Progenitor cell of endocrine pancreas (in vitro differentiated cells): ENCODE measurements around the gene MRC2. TPM values are rescaled to one million over a fixed set of nuclear protein-coding genes. Genes with fewer than 3 reads are reported as not detected.

ENCODE experiments used
- DNase-seq: peaks from one replicate; pipeline ENCODE4 v3.0.0; 2021; ENCODE audit warnings: low spot score; ENCODE audit not compliant: unreplicated experiment
- H3K27ac Mint-ChIP-seq: 2 replicates; pipeline ENCODE4 v1.8.0; 2021; ENCODE audit warnings: mild to moderate bottlenecking, moderate library complexity, mixed read lengths
- H3K27me3 Mint-ChIP-seq: 2 replicates; pipeline ENCODE4 v1.8.0; 2021; ENCODE audit warnings: mixed read lengths
- H3K36me3 Mint-ChIP-seq: 2 replicates; pipeline ENCODE4 v1.8.0; 2022; ENCODE audit warnings: mixed read lengths; ENCODE audit not compliant: insufficient read depth
- H3K4me1 Mint-ChIP-seq: 2 replicates; pipeline ENCODE4 v1.8.0; 2021; ENCODE audit warnings: low read depth, mixed read lengths
- H3K4me3 Mint-ChIP-seq: 2 replicates; pipeline ENCODE4 v1.8.0; 2021; ENCODE audit warnings: low read depth, mild to moderate bottlenecking, moderate library complexity, mixed read lengths
- H3K9me3 Mint-ChIP-seq: 2 replicates; pipeline ENCODE4 v1.8.0; 2021; ENCODE audit warnings: low read depth, mixed read lengths
- total RNA-seq: library from RNA; stranded (reverse); gene quantifications from 2 replicates; pipeline ENCODE4 v1.2.1, GENCODE V29; 2021
- TF ChIP-seq, protein P1 (sequence below): fragments of 200-600 bp; sonication (generic); IDR thresholded peaks from one replicate; pipeline ENCODE4 v1.5.0; 2021; ENCODE audit warnings: antibody characterized with exemption, mild to moderate bottlenecking; ENCODE audit not compliant: unreplicated experiment

MRC2 gene
- total RNA-seq, 1 donor from 2014 or later, result 4.9 TPM

DNA sequence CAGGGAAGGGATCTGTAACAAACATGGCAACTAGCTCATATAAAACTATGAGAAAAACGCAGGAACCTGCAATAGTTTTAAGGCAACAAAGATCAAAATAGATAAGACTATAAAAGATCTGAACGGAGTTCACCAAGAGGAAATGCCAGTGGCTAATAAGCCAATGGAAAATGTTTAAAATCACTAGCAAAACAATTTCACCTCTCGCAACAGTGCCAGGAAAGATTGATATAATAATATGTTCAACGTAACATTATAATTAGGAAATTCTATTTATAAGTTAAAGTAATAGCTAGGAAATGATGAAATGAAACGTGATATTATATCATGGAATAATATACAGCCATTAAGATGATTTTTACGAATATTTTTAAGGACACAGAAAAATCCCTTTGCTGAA lies 16.0 kb downstream of the MRC2 start:
- Mint-ChIP-seq H3K36me3 (no peaks in the 10 kb centered on the region), H3K4me1 (peaks cover 2% of the 10 kb centered on the region), H3K4me3 (no peak overlapping the region), H3K27ac (no peak overlapping the region), H3K27me3 (no peaks in the 10 kb centered on the region), H3K9me3 (no peaks in the 10 kb centered on the region)
- DNase-seq, result no peak
- TF ChIP-seq, protein P1, sequence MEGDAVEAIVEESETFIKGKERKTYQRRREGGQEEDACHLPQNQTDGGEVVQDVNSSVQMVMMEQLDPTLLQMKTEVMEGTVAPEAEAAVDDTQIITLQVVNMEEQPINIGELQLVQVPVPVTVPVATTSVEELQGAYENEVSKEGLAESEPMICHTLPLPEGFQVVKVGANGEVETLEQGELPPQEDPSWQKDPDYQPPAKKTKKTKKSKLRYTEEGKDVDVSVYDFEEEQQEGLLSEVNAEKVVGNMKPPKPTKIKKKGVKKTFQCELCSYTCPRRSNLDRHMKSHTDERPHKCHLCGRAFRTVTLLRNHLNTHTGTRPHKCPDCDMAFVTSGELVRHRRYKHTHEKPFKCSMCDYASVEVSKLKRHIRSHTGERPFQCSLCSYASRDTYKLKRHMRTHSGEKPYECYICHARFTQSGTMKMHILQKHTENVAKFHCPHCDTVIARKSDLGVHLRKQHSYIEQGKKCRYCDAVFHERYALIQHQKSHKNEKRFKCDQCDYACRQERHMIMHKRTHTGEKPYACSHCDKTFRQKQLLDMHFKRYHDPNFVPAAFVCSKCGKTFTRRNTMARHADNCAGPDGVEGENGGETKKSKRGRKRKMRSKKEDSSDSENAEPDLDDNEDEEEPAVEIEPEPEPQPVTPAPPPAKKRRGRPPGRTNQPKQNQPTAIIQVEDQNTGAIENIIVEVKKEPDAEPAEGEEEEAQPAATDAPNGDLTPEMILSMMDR, result no peak

DNA sequence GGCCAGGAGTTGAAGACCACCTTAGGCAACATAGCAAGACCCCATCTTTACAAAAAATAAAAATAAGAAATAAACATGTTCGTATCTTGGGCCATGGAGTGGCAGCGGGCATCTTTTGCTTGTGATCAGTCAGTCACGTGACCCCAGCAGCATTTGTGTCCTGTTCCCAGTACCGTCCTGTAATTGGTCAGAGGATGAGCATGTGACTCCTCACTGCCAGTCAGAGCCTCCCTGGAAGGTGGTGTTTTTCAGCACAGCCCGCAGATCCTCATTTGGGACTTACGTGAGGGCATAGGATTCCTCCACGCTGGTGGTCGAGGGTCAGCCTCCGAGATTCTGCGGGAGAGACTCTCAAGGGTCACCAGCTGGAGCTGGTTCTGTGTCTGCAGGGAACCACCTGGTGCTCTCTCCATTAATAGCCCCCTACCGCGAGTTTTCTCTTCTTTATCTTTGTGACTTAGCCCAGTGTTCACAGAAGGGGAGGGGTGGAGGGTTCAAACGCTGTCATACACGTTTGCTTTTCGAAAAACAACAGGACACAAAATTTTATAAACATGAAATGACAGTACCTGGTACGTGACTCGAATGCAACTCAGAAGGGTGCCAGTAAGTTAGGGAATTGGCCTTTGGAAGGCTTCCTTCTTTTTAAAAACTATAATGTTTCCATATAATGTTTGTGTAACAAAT lies 17.2 kb downstream of the MRC2 start:
- Mint-ChIP-seq H3K27ac (no peak overlapping the region), H3K4me3 (peak overlapping the region; percentile 33), H3K36me3 (no peaks in the 10 kb centered on the region), H3K4me1 (peaks cover 5% of the 10 kb centered on the region), H3K27me3 (peaks cover 5% of the 10 kb centered on the region), H3K9me3 (no peaks in the 10 kb centered on the region)
- DNase-seq, result no peak
- TF ChIP-seq, protein P1, result no peak

DNA sequence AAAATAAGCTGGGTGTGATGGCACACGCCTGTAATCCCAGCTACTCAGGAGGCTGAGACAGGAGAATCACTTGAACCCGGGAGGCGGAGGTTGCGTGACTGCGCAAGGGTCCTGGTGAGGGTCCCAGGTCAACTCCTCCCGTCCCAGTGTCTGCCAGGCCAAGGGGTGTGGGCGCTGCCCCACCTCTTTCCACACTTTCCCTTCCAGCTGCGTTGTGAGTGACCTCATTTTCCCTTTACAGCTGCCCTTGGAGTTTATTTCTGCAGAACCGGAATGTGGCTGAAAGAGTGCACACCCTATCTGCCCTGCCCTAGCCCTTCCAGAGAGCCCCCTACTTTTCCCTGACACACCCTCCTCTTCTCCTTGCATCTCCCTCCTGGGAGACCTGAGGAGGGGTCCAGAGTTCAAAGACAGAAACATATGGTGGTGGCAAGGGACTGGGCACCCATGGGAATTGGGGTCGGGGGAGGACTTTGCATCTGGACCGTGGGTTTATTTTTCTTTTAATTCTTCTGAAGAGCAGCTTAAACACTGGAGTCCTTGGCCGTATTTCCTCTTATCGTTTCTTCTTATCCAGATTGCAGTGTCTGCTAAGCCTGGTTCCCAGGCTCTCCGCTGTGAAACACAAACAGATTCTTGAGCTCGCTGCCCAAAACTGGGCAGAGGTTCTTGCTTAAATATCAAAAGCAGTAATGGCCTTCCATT lies 20.9 kb downstream of the MRC2 start:
- Mint-ChIP-seq H3K36me3 (no peaks in the 10 kb centered on the region), H3K27ac (peak overlapping the region; percentile 49), H3K27me3 (peaks cover 12% of the 10 kb centered on the region), H3K4me3 (no peak overlapping the region), H3K4me1 (peaks cover 9% of the 10 kb centered on the region), H3K9me3 (no peaks in the 10 kb centered on the region)
- DNase-seq, result no peak
- TF ChIP-seq, protein P1, result no peak

DNA sequence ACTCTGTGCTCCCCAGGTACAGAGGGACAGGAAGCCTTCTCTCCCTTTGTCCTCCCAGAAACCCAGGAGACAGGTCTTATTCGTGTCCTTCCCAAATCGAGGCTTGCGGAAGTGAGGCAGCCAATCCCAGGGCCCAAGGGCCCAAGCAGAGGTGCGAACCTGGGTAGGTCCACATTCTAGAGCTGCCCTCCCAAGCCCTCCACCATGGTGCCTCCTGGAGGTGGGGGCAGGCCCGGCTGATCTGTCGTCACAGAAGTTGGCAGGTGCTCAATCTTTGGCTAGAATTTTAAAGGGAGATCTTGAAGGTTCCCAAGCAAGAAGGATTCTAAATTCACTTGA lies 21.5 kb downstream of the MRC2 start:
- no peak for DNase-seq
- TF ChIP-seq, protein P1, result no peak
- no peaks in the 10 kb centered on the region for H3K9me3 Mint-ChIP-seq
- no peak overlapping the region for H3K27ac Mint-ChIP-seq
- H3K4me1 Mint-ChIP-seq, result peaks cover 10% of the 10 kb centered on the region
- peaks cover 12% of the 10 kb centered on the region for H3K27me3 Mint-ChIP-seq
- H3K4me3 Mint-ChIP-seq, result no peak overlapping the region
- no peaks in the 10 kb centered on the region for H3K36me3 Mint-ChIP-seq

DNA sequence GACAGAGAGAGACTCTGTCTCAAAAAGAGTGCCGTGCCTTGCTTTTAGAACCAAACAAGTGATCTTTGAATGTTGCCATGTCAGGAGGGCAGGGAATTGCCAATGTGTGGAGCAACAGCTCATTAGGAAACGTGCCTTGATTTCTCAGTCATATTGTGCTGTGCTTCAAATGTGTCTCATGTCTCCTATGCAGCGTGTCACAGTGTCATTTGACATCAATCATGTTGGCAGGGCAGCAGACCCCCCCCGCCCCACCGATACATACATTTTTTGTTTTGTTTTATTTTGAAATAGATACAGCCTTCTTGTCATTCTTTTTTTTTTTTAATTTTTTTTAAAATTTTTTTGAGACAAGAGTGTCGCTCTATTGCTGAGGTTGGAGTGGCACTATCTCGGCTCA lies 22.1 kb downstream of the MRC2 start:
- no peaks in the 10 kb centered on the region for H3K36me3 Mint-ChIP-seq
- peaks cover 16% of the 10 kb centered on the region for H3K27me3 Mint-ChIP-seq
- H3K27ac Mint-ChIP-seq, result no peak overlapping the region
- peaks cover 13% of the 10 kb centered on the region for H3K4me1 Mint-ChIP-seq
- no peak overlapping the region for H3K4me3 Mint-ChIP-seq
- TF ChIP-seq, protein P1, result no peak
- no peak for DNase-seq
- H3K9me3 Mint-ChIP-seq, result no peaks in the 10 kb centered on the region
